OCI-M2 (cell line): ENCODE measurements around the gene SH2D4B.
A peak's percentile ranks its signal among the peaks of the same experiment; 100 is the strongest.

Source experiments
- DNase-seq: peaks from one replicate; lab custom pipeline; 2025; ENCODE audit not compliant: unreplicated experiment; lab: John Stamatoyannopoulos, UW

The SH2D4B gene

GRCh38 chr10:80503584-80504157, 34.0 kb upstream of the SH2D4B start:
- no peak for DNase-seq

- DNase-seq, result peak; percentile 64
These were observed 33.4 kb upstream of the SH2D4B start for GRCh38 chr10:80504158-80504811.

- no peak for DNase-seq
These were observed 32.7 kb upstream of the SH2D4B start for GRCh38 chr10:80504897-80505465.

DNA sequence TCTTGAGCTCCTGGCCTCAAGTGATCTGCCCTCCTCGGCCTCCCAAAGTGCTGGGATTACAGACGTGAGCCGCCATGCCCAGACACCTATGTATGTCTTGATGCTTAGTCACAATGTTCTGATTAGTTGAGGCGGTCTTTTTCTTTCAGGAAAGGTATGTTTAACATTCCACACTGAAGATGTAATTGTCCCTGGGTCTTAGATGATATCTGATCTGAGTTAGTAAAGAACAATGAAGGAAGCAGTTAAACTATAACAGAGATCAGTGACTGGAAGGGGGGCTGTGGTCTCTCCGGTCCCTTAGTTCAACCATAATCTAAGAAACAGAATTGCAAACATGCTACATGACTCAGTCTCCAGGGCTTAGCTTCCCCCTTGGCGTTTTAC, 31.5 kb upstream of the SH2D4B start:
- DNase-seq, result no peak

DNA sequence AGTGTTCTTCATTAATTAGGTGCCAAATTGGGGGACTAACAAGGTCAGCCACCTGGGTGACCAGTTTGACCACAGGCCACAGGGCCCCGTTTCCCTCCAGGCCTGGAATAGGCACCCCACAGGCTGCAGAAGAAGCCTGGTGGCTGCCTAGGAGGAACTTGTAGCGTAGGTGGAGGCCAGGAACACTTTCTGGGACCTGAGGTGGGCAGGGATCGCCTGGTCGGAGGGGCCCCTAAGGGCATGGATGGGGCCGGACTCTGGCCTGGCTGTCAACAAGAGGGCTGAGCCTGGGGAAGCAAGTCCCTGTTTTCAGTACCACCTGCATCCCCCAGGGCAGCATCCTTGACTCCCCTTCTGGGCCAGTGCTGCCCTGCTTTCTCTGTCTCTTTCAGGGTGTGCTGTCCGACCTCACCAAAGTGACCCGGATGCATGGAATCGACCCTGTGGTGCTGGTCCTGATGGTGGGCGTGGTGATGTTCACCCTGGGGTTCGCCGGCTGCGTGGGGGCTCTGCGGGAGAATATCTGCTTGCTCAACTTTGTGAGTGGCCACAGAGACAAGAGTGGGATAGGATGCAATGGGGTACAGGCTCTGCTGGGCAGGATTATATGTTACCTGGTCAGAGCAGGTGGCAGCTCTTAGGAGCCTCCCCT, 30.7 kb upstream of the SH2D4B start:
- no peak for DNase-seq

DNA sequence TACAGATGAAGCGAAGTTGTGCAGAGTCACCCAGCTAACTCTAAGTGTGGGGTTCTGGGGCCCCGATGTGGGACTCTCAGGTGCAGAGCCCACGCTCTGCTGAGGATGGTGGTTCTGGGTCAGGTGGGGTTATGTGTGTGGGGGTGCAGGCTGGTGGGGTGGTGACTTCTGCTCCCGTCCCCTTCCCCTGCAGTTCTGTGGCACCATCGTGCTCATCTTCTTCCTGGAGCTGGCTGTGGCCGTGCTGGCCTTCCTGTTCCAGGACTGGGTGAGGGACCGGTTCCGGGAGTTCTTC, 28.6 kb upstream of the SH2D4B start:
- DNase-seq, result no peak

- DNase-seq, result no peak
These were observed 28.1 kb upstream of the SH2D4B start for GRCh38 chr10:80509403-80510161.

DNA sequence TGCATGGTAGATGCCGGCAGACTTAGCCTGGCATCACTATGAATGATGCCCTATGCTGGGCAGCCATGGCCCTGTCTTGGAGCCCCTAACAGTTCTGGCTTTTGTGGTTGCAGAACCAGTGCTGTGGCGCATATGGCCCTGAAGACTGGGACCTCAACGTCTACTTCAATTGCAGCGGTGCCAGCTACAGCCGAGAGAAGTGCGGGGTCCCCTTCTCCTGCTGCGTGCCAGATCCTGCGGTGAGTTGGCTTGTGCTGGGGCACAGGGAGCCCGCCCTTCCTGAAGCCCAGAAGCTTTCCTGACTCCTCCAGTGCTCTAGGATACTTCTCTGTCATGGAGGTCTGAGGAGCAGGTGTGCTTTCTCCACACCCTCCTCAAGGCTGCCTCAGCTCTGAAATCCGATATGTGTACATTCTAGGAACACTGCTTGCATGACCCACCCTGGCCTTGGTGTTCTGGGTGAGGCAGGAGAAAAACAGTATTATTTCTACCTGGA, 25.6 kb upstream of the SH2D4B start:
- DNase-seq, result no peak

DNA sequence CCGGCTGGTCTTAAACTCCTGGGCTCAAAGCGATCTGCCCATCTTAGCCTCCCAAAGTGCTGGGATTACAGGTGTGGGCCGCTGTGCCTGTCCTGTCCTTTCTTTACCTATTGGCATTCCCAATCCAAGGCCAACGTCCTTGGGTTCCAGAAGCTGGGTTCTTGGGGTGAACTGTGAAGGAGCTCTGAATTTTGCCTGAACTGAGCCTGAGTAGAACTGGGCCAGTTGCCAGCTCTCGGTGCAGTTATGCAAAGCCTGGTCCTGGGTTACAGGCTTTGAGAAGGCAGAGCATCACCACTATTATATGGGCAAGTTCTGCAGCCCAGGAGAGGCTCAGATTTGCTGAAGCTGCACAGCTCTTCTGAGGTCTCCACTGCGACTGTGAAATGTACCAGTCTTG, 24.6 kb upstream of the SH2D4B start:
- no peak for DNase-seq

DNA sequence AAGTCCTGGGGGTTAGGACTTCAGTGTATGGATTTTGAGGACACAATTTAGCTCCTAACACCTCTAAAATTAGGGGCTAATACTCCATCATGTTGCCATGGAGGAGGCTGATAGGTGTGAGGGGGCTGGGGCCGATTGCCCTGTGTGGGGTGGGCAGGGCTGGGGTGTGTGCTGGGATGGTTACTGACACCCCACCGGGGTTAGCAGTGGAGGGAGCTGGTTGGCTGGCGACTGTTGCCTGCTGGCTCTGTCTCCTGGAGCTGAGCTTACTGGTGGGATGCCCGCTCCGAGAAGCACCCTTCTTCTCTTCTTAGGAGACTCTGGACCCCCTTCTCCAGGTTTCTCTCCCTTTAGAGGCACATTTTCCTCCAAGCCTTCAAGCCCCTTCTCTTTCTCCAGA, 22.2 kb upstream of the SH2D4B start:
- DNase-seq, result no peak

- DNase-seq, result no peak
These were observed 21.8 kb upstream of the SH2D4B start for GRCh38 chr10:80515941-80516340.

GRCh38 chr10:80516506-80517075, 21.1 kb upstream of the SH2D4B start:
- no peak for DNase-seq

DNA sequence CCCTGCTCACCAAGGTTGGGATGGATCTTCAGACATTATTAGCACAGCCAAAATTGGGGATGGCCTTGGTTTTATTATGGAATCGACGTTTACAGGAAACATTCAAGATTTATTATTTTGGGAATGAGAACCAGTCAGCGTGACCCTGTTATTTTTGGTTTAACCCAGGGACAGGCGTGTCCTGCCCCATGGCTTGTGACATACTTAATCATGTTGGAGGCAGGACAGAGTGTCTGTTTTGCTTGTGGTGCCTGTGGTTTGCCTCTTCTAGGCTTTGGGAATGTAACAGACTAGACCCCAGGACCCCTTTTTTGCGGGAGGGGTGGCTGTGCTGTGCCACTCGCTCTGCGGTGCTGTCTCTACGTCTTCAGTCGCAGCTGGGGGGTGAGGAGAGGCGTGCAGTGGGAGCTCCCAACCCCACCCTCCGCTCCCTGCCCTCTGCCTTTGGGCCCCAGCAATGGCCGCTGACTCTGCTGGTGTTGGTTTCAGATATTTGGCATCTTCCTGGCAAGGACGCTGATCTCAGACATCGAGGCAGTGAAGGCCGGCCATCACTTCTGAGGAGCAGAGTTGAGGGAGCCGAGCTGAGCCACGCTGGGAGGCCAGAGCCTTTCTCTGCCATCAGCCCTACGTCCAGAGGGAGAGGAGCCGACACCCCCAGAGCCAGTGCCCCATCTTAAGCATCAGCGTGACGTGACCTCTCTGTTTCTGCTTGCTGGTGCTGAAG, 20.1 kb upstream of the SH2D4B start:
- no peak for DNase-seq

GRCh38 chr10:80518143-80518806, 19.4 kb upstream of the SH2D4B start:
- no peak for DNase-seq

- no peak for DNase-seq
These were observed 18.8 kb upstream of the SH2D4B start for GRCh38 chr10:80518807-80519360.

DNA sequence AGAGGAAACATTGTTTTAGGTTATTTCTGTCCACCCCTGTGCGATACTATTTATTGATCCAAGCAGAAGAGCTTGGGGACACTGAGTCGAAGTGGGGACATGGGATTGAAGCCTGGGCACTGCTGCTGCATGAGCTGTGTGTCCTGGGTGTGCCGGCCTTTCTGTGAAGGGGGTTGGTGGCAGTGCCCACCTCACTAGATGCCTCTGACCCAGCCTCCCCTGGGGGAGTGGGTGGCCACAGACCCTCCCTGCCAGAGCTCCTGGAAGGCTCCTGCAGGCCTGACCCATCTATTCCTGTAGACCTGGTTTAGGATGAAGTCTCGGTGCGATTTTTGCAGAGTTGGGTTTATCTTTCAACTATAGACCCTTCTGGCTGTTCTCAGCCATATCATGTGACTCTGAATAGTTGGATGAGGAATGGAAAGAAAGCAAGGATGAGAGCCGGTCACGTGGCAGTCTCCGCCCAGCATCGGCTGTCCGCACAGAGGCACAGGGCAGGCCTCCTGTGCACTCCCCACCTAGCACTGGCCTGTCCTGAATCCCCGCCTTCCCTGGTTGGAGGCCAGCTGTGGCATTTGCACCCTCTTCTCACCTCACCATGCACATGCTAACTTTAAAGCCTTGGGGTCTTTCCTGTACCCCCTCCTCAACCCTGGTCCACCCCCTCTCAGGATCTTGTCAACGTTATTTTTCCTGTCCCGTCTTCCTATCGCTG, 17.6 kb upstream of the SH2D4B start:
- no peak for DNase-seq

DNA sequence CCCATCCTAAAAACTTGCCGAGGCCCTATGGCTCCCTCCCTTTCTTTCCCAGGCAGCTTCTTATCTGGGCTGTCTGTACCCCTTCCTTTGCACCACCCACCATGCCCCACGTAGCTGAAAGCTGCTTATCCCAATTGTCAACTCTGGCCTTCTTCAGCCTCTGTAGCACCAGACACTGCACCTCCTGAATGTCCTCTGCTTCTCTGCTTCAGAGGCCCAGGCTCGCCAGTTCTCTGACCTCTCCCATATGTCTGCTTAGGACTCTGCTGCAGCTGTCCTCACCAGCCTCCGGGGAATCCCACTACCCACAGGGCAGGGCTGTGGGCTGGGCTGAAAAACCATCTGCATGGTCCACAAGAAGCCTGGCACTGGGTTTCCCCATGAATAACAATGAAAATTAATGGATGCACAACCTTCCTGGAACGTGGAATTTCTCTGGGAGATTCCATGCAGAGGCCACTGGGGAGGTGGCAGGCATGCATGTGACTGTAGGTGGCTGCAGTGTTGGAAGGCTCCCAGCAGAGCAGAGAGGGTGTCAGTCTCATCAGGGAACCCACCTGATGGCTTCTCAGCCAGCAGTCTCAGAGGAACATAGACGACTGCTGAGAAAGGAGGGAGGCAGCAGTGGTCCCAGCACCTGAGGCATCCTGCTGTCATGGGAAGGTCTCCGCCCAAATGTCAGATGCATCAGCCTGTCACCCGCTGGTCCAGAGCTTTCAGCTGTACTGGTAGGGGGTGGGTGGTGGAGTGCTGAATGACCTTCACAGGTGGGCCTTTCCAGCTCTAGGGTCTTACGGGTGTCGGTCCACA, 16.8 kb upstream of the SH2D4B start:
- no peak for DNase-seq

DNA sequence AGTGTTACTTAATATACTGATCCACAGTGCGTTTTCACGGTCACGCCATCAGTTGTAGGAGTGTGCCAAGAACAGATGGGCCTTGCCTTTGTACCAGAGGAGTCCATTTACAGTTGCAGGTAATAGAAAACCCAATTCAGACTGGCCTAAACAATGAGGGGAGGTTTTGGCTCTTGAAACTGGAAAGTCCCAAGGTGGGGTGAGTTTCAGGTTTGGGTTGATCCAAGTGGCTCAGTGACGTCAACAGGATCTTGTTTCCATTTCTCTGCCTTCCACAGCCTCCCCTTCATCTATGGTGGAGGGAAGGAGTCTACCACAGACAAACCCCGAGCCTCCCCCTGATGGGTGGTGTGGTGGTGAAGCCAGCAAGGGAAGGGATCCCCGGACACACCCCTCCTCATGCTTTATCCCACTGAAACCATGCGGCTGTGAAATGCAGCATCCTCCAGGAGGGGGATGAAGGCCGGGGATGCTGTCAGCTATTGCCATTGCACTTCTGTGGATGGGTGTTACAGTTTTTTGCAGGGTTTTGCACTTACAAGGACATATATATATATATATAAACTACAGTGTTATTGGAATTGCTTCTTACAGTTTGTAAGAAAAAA, 14.8 kb upstream of the SH2D4B start:
- no peak for DNase-seq
